GM18502 (cell line): ENCODE measurements around the gene SCUBE2.
"Not testable (repeated sequence)": the region's sequence is repeated elsewhere in the genome, so short reads cannot be mapped to it uniquely, and the experiment has no call there.

ENCODE experiments used
- ATAC-seq: cut with Tn5 transposase; IDR thresholded peaks from one replicate; pipeline ENCODE4 v1.9.1; 2021; ENCODE audit warnings: mild to moderate bottlenecking; ENCODE audit not compliant: unreplicated experiment, poor library complexity

SCUBE2 gene

GRCh38 chr11:9109858-9110731 lies 18.7 kb upstream of the SCUBE2 start:
- no peak for ATAC-seq

DNA sequence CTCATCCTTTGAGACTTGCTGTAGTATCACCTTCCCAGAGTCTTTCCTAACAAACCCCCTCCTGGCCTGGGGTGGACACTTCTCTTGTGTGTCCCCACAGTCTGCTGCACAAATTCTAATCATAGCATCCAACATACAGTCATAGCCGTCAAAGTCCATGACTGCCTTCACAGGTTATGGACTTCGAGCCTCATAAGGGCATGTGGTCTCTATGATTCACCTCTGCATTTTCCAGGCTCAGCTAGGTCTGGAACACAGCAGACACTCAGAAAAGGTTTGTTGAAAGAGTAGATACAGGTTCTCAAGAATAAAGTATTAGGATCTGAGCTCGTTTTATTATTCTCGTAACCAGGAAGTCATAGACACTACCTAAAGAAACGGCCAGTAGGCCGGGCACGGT lies 13.2 kb upstream of the SCUBE2 start:
- no peak for ATAC-seq

DNA sequence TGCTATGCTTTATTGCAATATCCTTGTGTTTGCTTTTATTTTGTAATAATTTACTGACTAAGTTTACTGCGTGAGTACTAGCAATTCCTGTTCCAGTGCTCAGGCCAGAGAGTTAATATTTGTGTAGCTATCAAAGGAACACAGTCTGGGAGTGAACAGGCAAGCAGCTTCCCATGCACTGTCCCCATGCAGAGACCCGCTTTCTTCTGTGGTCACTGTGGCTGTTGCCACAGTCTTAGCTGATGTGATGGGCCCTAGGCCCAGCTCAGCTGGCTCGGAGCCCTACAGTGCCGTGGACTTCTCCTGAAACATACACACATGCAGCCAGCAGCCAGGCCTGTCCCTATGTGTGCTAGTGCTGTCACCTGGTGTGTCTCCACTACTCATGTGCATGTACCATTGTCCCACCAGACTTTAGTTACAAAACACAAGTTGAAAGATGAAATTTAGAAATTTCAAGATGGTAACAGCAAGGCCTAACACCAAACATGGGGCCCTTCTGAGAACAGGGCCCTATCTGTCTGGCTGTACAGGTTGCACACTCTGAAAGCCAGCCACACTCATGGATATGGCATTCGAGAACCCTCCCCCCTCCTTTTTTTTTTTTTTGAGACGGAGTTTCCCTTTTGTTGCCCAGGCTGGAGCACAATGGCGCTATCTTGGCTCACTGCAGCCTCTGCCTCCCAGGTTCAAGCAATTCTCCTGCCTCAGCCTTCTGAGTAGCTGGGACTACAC lies 12.3 kb upstream of the SCUBE2 start:
- no peak for ATAC-seq

DNA sequence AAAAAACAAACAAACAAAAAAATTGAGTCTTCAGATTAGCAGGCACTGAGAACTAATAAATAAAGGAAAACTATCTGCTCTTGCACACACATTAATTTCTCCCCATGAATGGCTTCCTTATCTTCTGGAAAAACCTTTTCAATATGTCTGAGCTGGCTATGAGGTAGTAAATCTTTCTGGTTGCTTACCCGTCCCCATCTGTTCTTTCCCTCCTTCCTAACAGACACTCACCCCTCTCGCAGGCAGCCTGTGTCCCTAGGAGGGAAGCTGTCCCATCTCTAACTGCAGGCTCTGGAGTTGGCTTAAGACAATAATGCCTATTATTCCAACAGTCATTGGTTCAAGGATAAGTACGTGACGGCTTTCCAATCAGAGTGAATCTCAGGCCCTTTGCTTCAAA lies 8.2 kb upstream of the SCUBE2 start:
- no peak for ATAC-seq

GRCh38 chr11:9098455-9098854 lies 7.1 kb upstream of the SCUBE2 start:
- ATAC-seq, result not testable (repeated sequence)

DNA sequence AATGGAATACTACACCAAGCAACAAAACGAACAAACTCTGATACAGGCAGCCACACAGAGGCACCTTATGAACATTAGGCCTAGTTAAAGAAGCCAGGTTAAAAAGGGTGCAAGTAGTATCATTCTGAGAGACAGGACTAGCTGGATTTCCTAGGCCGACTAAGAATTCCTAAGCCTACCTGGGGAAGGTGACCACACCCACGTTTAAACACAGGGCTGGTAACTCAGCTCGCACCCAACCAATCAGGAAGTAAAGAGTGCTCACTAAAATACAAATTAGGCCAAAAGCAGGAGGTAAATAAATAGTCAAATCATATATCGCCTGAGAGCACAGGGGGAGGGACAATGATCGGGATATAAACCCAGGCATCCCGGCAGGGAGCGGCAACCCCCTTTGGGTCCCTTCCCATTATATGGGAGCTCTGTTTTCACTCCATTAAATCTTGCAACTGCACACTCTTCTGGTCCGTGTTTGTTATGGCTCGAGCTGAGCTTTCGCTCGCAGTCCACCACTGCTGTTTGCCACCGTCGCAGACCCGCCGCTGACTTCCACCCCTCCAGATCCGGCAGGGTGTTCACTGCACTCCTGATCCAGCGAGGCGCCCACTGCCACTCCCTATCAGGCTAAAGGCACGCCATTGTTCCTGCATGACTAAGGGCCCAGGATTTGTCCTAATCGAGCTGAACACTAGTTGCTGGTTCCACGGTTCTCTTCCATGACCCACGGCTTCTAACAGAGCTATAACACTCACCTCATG lies 6.0 kb upstream of the SCUBE2 start:
- ATAC-seq, result not testable (repeated sequence)

- no peak for ATAC-seq
Measured at GRCh38 chr11:9096427-9096826, 5.0 kb upstream of the SCUBE2 start.

GRCh38 chr11:9095421-9095820 lies 4.0 kb upstream of the SCUBE2 start:
- no peak for ATAC-seq

DNA sequence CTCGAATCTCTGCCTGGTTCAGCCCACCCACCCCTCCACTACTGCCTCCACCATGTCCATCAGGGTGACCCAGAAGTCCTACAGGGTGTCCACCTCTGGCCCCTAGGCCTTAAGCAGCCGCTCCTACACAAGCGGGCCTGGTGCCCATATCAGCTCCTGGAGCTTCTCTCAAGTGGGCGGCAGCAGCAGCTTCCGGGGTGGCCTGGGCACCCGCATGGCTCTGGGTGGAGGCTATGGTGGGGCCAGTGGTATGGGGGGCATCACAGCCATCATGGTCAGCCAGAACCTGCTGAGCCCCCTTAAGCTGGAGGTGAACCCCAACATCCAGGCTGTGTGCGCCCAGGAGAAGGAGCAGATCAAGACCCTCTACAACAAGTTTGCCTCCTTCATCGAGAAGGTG lies 3.0 kb upstream of the SCUBE2 start:
- no peak for ATAC-seq

DNA sequence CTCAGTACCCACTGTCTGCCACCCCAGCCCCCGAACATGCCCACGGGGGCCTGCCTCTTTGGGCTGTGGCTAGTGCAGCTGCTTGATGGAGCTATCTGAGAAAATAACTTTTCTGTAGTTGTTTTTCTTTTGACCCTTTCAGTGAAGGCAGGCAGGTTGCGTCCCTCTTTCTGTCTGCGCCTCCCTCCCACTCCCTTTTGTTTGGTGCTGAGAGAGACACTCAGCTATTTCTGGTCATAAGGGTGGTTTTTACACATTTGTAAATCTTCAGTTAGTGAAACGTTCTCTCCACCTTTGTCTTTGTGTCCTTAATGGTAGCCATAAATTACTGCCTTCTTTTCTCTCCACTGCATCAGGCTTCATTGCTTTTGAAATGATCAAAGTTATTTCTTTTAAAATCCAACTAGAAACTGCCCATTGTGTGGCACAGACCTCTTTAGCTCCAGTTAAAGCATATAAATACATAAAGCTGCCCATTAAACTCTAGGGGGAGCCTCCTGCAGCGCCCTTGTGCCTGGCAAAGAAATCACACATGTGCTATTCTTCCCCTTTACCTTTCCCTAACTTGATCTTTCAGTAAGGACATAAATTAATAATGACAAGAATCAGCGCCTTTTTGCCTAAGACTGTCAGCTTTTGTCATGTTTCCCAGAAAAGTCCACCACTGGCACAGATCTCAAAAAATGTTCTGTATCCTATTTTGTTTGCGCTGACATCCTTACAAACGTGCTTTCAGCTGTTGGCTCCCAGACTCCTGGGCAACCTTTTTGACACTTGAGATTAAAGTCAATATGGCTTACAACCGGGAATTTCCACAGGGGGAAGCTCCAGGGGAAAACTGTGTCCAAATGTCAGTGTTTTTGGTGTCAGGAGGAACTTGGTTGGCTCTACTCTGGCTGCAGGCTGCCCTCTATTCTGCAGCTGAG lies 1.7 kb upstream of the SCUBE2 start:
- no peak for ATAC-seq

GRCh38 chr11:9092072-9092471 lies 673 bp upstream of the SCUBE2 start:
- no peak for ATAC-seq

DNA sequence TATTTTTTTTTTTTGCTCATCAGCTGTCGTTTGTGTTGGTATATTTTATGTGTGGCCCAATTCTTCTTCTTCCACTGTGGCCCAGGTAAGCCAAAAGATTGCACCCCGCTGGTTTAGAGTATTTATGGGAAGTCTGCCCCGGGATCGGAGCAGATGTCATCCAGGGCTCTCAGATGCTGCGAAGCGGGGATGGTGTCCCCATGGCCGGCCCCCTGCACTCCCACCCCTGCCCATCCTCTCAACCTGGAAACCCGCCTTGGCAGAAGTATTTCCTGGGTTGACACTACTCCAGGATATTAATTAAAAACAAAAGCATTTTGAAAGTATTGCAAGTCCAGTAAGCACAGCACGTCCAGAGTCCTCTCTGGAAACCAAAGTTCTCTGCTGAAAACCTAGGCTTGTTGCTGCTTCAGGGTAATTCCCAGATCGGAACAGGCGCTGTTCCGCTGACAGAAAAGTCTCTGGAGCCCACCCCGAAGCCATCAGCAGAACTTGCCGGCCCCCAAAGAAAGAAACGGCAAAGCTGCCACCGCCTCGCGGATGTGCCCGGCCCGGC lies 833 bp downstream of the SCUBE2 start:
- no peak for ATAC-seq

DNA sequence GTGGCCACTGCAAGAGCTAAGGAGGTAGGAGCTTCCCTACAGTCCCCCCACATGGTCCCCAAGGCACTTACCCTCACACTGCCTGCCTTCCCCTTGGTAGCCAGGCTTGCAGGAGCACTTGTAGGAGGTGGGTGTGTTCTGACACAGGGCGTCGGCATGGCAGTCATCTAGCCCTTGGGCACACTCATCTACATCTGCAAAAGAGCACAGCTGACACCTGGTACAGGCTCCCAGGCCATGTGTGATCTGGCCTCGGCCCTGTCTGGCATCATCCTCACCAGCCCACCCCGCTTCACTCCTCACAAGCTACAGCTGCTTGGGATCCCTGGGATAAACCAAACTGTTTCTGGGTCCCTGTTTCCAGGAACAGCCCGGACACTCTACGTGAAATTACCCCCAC lies 1.8 kb downstream of the SCUBE2 start:
- no peak for ATAC-seq

- no peak for ATAC-seq
Measured at GRCh38 chr11:9089061-9089460, 2.3 kb downstream of the SCUBE2 start.

- no peak for ATAC-seq
Measured at GRCh38 chr11:9082575-9082974, 8.8 kb downstream of the SCUBE2 start.

- no peak for ATAC-seq
Measured at GRCh38 chr11:9081153-9081552, 10.2 kb downstream of the SCUBE2 start.

- no peak for ATAC-seq
Measured at GRCh38 chr11:9078113-9079086, 13.0 kb downstream of the SCUBE2 start.

GRCh38 chr11:9077164-9077563 lies 14.2 kb downstream of the SCUBE2 start:
- no peak for ATAC-seq
